Measurements from ENCODE around the gene ARHGEF25.
A peak's percentile ranks its signal among the peaks of the same experiment; 100 is the strongest.

ARHGEF25 gene
- long read RNA-seq = 0 reads

DNA sequence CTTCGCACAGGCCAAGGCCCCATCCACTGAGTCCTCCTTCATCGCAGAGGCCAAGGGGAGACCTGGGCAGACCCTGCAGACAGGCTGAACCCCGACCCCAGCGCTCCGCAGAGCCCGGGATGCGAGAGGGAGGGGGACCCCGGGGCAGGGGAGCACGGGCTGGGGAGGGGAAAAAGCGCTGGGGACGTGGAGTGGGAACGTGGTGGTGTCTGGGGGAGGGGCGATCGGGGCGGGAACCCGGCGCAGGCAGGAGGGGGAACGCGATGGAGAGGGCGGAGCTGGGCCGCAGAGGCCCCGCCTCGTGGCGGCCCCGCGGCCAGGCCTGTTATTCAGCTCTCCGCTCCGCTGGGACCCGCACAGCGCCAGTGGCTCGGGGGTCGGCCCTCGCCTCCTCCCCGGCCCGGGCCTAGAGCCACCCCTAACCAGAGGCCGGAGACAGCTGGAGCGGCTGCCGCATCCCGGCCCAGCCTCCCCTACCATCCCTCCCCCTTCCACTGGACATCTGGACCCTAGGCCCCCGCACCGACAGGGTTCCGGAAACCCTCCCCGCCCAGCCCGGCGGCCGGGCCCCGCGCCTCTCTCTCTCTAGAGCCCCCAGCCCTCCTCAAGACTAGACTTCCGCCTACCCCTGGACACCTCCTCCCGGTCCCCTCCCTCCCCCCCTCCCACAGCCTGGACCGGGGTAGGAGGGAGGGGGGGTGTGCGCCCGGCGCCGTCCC lies at the start of gene ARHGEF25:
Gene ARHGEF25 (plus strand): TSS at position 328 of the 719 bp plus-strand sequence. CDS start 460 bp downstream, outside the sequence.
- peaks cover 65% of the 10 kb centered on the region for H3K27me3 ChIP-seq (ENCODE audit: insufficient read depth, poor library complexity, severe bottlenecking)
- H3K27ac ChIP-seq (replicated peaks) = no peak within 1 kb of the TSS
- DNase-seq (ENCODE audit: low read depth in 1 of 2, low spot score in 1 of 2) = no peak
- TF ChIP-seq SPI1 (IDR thresholded peaks at IDR 0.05; ENCODE audit: borderline replicate concordance, low read depth) = no peak
- TF ChIP-seq, protein P1, sequence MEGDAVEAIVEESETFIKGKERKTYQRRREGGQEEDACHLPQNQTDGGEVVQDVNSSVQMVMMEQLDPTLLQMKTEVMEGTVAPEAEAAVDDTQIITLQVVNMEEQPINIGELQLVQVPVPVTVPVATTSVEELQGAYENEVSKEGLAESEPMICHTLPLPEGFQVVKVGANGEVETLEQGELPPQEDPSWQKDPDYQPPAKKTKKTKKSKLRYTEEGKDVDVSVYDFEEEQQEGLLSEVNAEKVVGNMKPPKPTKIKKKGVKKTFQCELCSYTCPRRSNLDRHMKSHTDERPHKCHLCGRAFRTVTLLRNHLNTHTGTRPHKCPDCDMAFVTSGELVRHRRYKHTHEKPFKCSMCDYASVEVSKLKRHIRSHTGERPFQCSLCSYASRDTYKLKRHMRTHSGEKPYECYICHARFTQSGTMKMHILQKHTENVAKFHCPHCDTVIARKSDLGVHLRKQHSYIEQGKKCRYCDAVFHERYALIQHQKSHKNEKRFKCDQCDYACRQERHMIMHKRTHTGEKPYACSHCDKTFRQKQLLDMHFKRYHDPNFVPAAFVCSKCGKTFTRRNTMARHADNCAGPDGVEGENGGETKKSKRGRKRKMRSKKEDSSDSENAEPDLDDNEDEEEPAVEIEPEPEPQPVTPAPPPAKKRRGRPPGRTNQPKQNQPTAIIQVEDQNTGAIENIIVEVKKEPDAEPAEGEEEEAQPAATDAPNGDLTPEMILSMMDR (IDR thresholded peaks at IDR 0.05; ENCODE audit: insufficient read depth, low read length) = no peak
- TF ChIP-seq REST (IDR thresholded peaks at IDR 0.05; ENCODE audit: insufficient replicate concordance, low read depth) = no peak
- TF ChIP-seq POLR2AphosphoS5 (IDR thresholded peaks at IDR 0.05; ENCODE audit: low read depth) = no peak
- TF ChIP-seq GABPA (IDR thresholded peaks at IDR 0.05; ENCODE audit: low read depth) = no peak
- peak within 1 kb of the TSS; percentile 34 for H3K4me3 ChIP-seq (replicated peaks; ENCODE audit: insufficient read depth, low read length)

GRCh38 chr12:57563358-57563757 lies 47.9 kb upstream of the ARHGEF25 start:
- no peak for DNase-seq (ENCODE audit: low read depth in 1 of 2, low spot score in 1 of 2)
- TF ChIP-seq SPI1 (IDR thresholded peaks at IDR 0.05; ENCODE audit: borderline replicate concordance, low read depth) = no peak
- TF ChIP-seq POLR2AphosphoS5 (IDR thresholded peaks at IDR 0.05; ENCODE audit: low read depth) = no peak
- no peak for TF ChIP-seq REST (IDR thresholded peaks at IDR 0.05; ENCODE audit: insufficient replicate concordance, low read depth)
- TF ChIP-seq, protein P1 (IDR thresholded peaks at IDR 0.05; ENCODE audit: insufficient read depth, low read length) = no peak
- no peak for TF ChIP-seq GABPA (IDR thresholded peaks at IDR 0.05; ENCODE audit: low read depth)
- H3K4me3 ChIP-seq (replicated peaks; ENCODE audit: insufficient read depth, low read length) = no peak overlapping the region
- H3K27me3 ChIP-seq (ENCODE audit: insufficient read depth, poor library complexity, severe bottlenecking) = peaks cover 19% of the 10 kb centered on the region
- H3K27ac ChIP-seq (replicated peaks) = no peak overlapping the region

DNA sequence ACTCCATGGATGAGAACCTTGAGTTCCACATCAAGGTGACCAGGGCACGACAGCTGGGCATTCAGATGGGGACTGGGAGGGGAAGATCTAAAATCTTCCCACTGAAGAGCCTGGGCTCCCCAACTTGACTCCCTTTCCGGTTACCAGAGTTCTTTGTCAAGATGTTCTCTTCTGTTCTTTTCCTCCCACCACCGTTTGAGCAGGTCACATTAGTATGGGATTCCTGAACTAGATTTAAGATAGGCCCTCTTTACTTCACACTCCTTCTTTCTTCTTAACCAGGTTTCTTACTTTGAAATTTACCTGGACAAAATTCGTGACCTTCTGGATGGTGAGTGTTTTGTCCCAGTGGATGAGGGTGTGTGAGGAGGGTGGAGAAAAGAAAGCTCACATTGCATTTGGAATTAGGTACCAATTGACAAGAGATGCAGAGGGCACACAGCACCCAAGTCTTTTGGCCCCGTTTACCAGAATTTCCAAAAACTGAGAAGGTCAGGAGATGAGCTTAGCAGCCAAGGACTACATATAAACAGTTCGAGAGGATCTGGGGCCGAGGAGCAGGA lies 47.0 kb upstream of the ARHGEF25 start:
- H3K27me3 ChIP-seq (ENCODE audit: insufficient read depth, poor library complexity, severe bottlenecking) = peaks cover 19% of the 10 kb centered on the region
- no peak for DNase-seq (ENCODE audit: low read depth in 1 of 2, low spot score in 1 of 2)
- H3K27ac ChIP-seq (replicated peaks) = no peak overlapping the region

More for the DNA sequence above, 47.0 kb upstream of the ARHGEF25 start:
- H3K4me3 ChIP-seq (replicated peaks; ENCODE audit: insufficient read depth, low read length) = no peak overlapping the region
- no peak for TF ChIP-seq POLR2AphosphoS5 (IDR thresholded peaks at IDR 0.05; ENCODE audit: low read depth)
- TF ChIP-seq, protein P1 (IDR thresholded peaks at IDR 0.05; ENCODE audit: insufficient read depth, low read length) = no peak
- TF ChIP-seq GABPA (IDR thresholded peaks at IDR 0.05; ENCODE audit: low read depth) = no peak
- no peak for TF ChIP-seq SPI1 (IDR thresholded peaks at IDR 0.05; ENCODE audit: borderline replicate concordance, low read depth)
- TF ChIP-seq REST (IDR thresholded peaks at IDR 0.05; ENCODE audit: insufficient replicate concordance, low read depth) = no peak

All from HL-60 (cell line).